Fibroblast of pulmonary artery (primary cell): Measurements from ENCODE around the gene IGDCC3.
"Not testable (repeated sequence)": the region's sequence is repeated elsewhere in the genome, so short reads cannot be mapped to it uniquely, and the experiment has no call there.

Experiments
- DNase-seq: peaks from one replicate; pipeline ENCODE4 v3.0.0-alpha.2; 2010; ENCODE audit warnings: low read depth
- H3K4me3 ChIP-seq: replicated peaks from 2 replicates; pipeline ENCODE4 v1.5.1; 2011; ENCODE audit warnings: low read depth, mild to moderate bottlenecking, control low read depth, low read length, moderate library complexity
- TF ChIP-seq, protein P1 (sequence below): IDR thresholded peaks from 2 replicates; pipeline ENCODE4 v1.5.1; 2011; ENCODE audit warnings: mild to moderate bottlenecking, control low read depth, low read length, inconsistent platforms; ENCODE audit errors: missing control alignments

IGDCC3 gene

GRCh38 chr15:65360506-65360905 lies 17.3 kb downstream of the IGDCC3 start:
- DNase-seq: no peak
- no peak overlapping the region for H3K4me3 ChIP-seq
- TF ChIP-seq, protein P1, sequence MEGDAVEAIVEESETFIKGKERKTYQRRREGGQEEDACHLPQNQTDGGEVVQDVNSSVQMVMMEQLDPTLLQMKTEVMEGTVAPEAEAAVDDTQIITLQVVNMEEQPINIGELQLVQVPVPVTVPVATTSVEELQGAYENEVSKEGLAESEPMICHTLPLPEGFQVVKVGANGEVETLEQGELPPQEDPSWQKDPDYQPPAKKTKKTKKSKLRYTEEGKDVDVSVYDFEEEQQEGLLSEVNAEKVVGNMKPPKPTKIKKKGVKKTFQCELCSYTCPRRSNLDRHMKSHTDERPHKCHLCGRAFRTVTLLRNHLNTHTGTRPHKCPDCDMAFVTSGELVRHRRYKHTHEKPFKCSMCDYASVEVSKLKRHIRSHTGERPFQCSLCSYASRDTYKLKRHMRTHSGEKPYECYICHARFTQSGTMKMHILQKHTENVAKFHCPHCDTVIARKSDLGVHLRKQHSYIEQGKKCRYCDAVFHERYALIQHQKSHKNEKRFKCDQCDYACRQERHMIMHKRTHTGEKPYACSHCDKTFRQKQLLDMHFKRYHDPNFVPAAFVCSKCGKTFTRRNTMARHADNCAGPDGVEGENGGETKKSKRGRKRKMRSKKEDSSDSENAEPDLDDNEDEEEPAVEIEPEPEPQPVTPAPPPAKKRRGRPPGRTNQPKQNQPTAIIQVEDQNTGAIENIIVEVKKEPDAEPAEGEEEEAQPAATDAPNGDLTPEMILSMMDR: no peak

- DNase-seq: no peak
- H3K4me3 ChIP-seq: peak overlapping the region; percentile 12
- TF ChIP-seq, protein P1: no peak
These were observed 21.8 kb downstream of the IGDCC3 start for GRCh38 chr15:65355988-65356353.

DNA sequence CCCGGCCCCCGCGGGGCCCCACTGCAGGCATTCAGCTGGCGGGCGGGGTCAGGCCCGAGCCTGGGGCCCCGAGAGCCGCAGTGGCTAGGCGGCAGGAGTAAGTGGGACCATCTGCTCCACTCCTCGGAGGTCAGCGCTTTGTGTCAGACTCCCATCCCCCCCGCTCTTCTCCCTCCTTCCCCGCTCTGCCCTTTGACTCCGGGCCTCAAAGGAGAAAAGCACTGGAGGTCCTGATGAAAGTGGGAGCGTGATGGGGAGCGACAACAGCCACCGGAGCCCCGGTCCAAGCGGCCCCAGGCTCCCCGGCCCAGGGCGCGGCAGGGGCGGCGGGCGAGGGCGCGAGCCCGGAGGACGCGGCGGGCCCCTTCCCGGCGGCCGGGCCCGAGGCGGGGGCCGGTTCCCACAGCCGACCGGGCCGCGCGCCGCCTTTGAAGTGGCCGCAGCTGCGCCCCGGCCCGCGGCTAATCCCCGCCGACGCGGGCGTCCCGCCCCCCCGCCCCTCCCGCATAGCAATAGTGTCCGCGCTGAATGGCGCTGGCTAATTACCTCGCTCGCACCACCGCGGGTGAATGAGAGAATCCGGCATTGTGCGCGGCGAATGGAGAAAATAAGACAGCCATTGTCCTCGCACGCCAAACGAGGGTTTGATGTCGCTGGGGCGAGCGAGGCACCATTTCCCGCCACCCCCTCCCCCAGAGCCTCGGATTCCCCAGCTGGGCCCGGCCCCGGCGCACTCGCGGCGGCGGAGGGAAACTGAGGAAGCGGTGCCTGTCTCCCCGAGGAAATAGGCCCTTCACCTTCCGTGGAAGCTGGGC lies 22.4 kb downstream of the IGDCC3 start:
- TF ChIP-seq, protein P1: no peak
- H3K4me3 ChIP-seq: peak overlapping the region; percentile 12
- no peak for DNase-seq

DNA sequence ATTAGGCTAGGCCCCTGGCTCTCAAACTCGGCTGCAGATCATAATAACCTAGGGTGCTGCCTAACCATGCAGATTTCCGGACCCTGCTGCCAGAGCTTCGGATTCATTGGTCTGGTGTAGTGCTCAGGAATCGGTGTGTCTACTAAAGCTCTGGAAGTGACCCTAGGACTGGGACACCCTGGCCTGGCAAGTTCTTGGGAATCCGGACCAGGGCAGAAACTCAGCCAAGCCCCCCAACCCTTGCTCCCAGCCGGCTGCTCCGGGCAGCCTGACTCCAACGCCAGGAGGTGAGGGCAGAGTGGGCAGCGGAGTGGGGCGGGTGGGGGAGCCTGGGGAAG lies 23.0 kb downstream of the IGDCC3 start:
- H3K4me3 ChIP-seq: no peak overlapping the region
- TF ChIP-seq, protein P1: no peak
- no peak for DNase-seq

- H3K4me3 ChIP-seq, DNase-seq: not testable (repeated sequence)
These were observed 25.8 kb downstream of the IGDCC3 start for GRCh38 chr15:65351972-65352371.

DNA sequence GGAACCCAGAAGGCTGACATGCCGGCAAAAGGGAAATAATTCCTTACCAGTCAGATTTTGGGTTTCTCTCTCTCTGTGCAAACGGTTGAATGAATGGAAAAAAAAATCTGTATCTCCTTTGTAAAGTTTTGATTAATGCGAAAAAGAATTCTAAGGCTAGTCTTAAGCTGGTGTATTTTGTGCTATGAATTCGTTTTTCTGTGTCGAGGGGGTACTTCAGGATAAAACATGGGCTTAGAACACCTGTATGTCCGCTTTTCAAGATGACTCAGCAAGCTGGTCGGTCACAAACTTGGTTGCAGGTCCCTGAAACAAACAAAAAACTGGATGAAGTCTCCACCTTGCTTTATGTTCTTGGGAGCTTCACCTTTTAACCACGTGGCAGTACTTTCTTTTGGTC lies 28.5 kb downstream of the IGDCC3 start:
- no peak overlapping the region for H3K4me3 ChIP-seq
- DNase-seq: no peak
- TF ChIP-seq, protein P1: no peak

DNA sequence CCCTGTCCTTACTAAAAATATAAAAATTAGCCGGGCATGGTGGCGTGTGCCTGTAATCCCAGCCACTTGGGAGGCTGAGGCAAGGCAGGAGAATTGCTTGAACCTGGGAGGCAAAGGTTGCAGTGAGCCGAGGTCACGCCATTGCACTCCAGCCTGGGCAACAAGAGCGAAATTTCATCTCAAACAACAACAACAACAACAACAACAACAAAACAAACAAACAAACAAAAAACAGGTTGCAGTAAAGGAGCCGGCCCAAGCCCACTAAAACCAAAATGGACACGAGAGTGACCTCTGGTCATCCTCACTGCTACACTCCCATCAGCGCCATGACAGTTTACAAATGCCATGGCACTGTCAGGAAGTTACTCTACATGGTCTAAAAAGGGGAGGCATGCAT lies 30.0 kb downstream of the IGDCC3 start:
- DNase-seq, H3K4me3 ChIP-seq: not testable (repeated sequence)

DNA sequence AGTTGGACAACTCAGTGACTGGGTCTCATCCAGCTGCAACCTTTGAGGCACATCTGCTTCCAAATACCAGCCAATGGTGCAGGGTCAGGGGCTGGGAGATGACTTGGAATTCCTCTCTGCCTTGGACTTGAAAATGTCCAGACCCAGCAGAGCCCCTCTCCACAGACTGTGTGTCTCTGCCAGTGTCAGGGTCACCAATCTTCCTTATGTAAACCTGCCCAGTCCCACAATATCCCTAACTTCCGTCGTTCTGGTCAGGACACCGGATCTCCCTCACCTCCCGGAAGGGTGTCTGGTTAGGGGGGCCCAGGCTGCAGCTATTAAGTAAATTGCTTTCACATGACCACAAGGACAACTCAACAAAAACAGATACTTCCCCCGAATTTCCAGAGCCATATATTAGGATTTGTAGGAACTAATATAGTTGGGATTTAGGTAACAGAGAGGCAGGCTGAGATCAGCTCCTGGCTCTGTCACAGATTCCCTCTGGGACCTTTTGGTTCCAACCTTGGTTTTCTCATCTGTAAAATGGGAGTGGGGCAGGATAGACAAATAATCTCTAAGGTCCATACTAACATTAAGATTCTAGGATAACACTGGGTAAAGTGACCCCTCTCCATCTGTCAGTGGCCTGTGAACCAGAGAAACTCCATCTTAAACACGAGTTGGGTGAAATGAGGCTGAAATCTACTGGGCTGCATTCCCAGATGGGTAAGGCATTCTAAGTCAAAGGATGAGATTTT lies 30.8 kb downstream of the IGDCC3 start:
- TF ChIP-seq, protein P1: no peak
- DNase-seq: no peak
- no peak overlapping the region for H3K4me3 ChIP-seq
